H9 (cell line): ENCODE data around the gene WSB2. TPM values are rescaled to one million over a fixed set of nuclear protein-coding genes. Genes with fewer than 3 reads are reported as not detected.
"Not testable (repeated sequence)": the region's sequence is repeated elsewhere in the genome, so short reads cannot be mapped to it uniquely, and the experiment has no call there.

ENCODE experiments used
- DNase-seq: peaks from one replicate; pipeline ENCODE4 v3.0.0-alpha.2; 2017
- H2AFZ ChIP-seq: one replicate; pipeline ENCODE4 v1.6.1; 2013; ENCODE audit warnings: mild to moderate bottlenecking, low read length, control low read depth, moderate library complexity
- H2AK5ac ChIP-seq: 2 replicates; pipeline ENCODE4 v1.6.1; 2013; ENCODE audit warnings: low read length, control low read depth, mixed read lengths; ENCODE audit not compliant: insufficient read length
- H2BK120ac ChIP-seq: one replicate; pipeline ENCODE4 v1.6.1; 2013; ENCODE audit warnings: low read depth, mild to moderate bottlenecking, low read length, control low read depth, inconsistent platforms; ENCODE audit not compliant: poor library complexity, severe bottlenecking
- H2BK12ac ChIP-seq: 2 replicates; pipeline ENCODE4 v1.6.1; 2013; ENCODE audit warnings: low read length, control low read depth, mixed read lengths, low read depth; ENCODE audit not compliant: insufficient read length
- H2BK15ac ChIP-seq: 2 replicates; pipeline ENCODE4 v1.6.1; 2013; ENCODE audit warnings: low read depth, low read length, control low read depth
- H2BK20ac ChIP-seq: one replicate; pipeline ENCODE4 v1.6.1; 2013; ENCODE audit warnings: low read depth, mild to moderate bottlenecking, low read length, control low read depth, inconsistent platforms; ENCODE audit not compliant: poor library complexity, severe bottlenecking
- H2BK5ac ChIP-seq: 2 replicates; pipeline ENCODE4 v1.6.1; 2013; ENCODE audit warnings: low read length, control low read depth, mixed read lengths; ENCODE audit not compliant: insufficient read length
- H3K14ac ChIP-seq: 2 replicates; pipeline ENCODE4 v1.6.1; 2013; ENCODE audit warnings: low read length, control low read depth; ENCODE audit not compliant: insufficient read depth
- H3K18ac ChIP-seq: 2 replicates; pipeline ENCODE4 v1.6.1; 2013; ENCODE audit warnings: low read depth, mild to moderate bottlenecking, mixed read lengths, low read length, control low read depth; ENCODE audit not compliant: insufficient read length
- H3K23ac ChIP-seq: 2 replicates; pipeline ENCODE4 v1.6.1; 2013; ENCODE audit warnings: low read length, control low read depth, mixed read lengths, low read depth; ENCODE audit not compliant: insufficient read length
- H3K23me2 ChIP-seq: 2 replicates; pipeline ENCODE4 v1.6.1; 2013; ENCODE audit warnings: low read depth, mild to moderate bottlenecking, mixed read lengths, low read length, control low read depth; ENCODE audit not compliant: insufficient read length, poor library complexity, severe bottlenecking
- H3K27ac ChIP-seq: 2 replicates; pipeline ENCODE4 v1.5.1; 2013; ENCODE audit warnings: low read length, control low read depth, mixed read lengths, low read depth; ENCODE audit not compliant: insufficient read length
- H3K27me3 ChIP-seq: 2 replicates; pipeline ENCODE4 v1.6.1; 2013; ENCODE audit warnings: low read length, control low read depth, inconsistent platforms; ENCODE audit not compliant: insufficient read depth
- H3K4ac ChIP-seq: 2 replicates; pipeline ENCODE4 v1.6.1; 2013; ENCODE audit warnings: low read depth, mild to moderate bottlenecking, control low read depth, inconsistent platforms, low read length, moderate library complexity
- H3K4me1 ChIP-seq: 2 replicates; pipeline ENCODE4 v1.6.1; 2013; ENCODE audit warnings: low read length, control low read depth, inconsistent platforms; ENCODE audit not compliant: insufficient read depth
- H3K4me2 ChIP-seq: 2 replicates; pipeline ENCODE4 v1.6.1; 2013; ENCODE audit warnings: low read length, control low read depth, mixed read lengths; ENCODE audit not compliant: insufficient read length, insufficient read depth
- H3K56ac ChIP-seq: 2 replicates; pipeline ENCODE4 v1.6.1; 2013; ENCODE audit warnings: low read depth, mild to moderate bottlenecking, mixed read lengths, low read length, control low read depth; ENCODE audit not compliant: insufficient read length
- H3K79me1 ChIP-seq: 2 replicates; pipeline ENCODE4 v1.6.1; 2013; ENCODE audit warnings: low read depth, mild to moderate bottlenecking, moderate library complexity, low read length, control low read depth, inconsistent platforms; ENCODE audit not compliant: insufficient read depth, poor library complexity, severe bottlenecking
- H3K79me2 ChIP-seq: 2 replicates; pipeline ENCODE4 v1.6.1; 2013; ENCODE audit warnings: low read length, control low read depth, inconsistent platforms; ENCODE audit not compliant: insufficient read depth
- H3K9ac ChIP-seq: 2 replicates; pipeline ENCODE4 v1.6.1; 2013; ENCODE audit warnings: low read length, control low read depth, mixed read lengths; ENCODE audit not compliant: insufficient read length; ENCODE audit errors: extremely low read depth
- H3K9me3 ChIP-seq: one replicate; pipeline ENCODE4 v1.6.1; 2013; ENCODE audit warnings: low read depth, low read length, inconsistent platforms; ENCODE audit not compliant: control insufficient read depth
- H3T11ph ChIP-seq: one replicate; pipeline ENCODE4 v1.6.1; 2013; ENCODE audit warnings: mild to moderate bottlenecking, low read length, control low read depth, inconsistent platforms
- H4K20me1 ChIP-seq: one replicate; pipeline ENCODE4 v1.6.1; 2013; ENCODE audit not compliant: control insufficient read depth, insufficient read length, insufficient read depth
- H4K5ac ChIP-seq: 2 replicates; pipeline ENCODE4 v1.6.1; 2013; ENCODE audit warnings: low read depth, mild to moderate bottlenecking, mixed read lengths, low read length, control low read depth; ENCODE audit not compliant: insufficient read length
- H4K8ac ChIP-seq: replicated peaks from 2 replicates; pipeline ENCODE4 v1.6.1; 2013; ENCODE audit warnings: low read length, control low read depth, mixed read lengths, low read depth; ENCODE audit not compliant: insufficient read length
- H4K91ac ChIP-seq: 2 replicates; pipeline ENCODE4 v1.6.1; 2013; ENCODE audit warnings: low read depth, mild to moderate bottlenecking, moderate library complexity, mixed read lengths, low read length, control low read depth; ENCODE audit not compliant: insufficient read length
- H3K27ac Mint-ChIP-seq, 3 experiments: 2 replicates in 2 of 3; 3 replicates in 1 of 3; pipeline ENCODE4 v1.8.0; 2020 to 2021; ENCODE audit warnings: mixed read lengths in 3 of 3, mild to moderate bottlenecking in 1 of 3, moderate library complexity in 1 of 3
- H3K27me3 Mint-ChIP-seq: 2 replicates; pipeline ENCODE4 v1.8.0; 2021; ENCODE audit warnings: low read depth, mild to moderate bottlenecking, moderate library complexity, mixed read lengths
- H3K36me3 Mint-ChIP-seq, 3 experiments: 2 replicates in 2 of 3; 3 replicates in 1 of 3; pipeline ENCODE4 v1.8.0; 2020 to 2021; ENCODE audit warnings: low read depth in 3 of 3, mixed read lengths in 3 of 3; ENCODE audit not compliant: insufficient read depth in 1 of 3
- H3K4me1 Mint-ChIP-seq, 2 experiments: 2 replicates each; pipeline ENCODE4 v1.8.0; 2020; ENCODE audit warnings: mixed read lengths in 2 of 2
- H3K4me3 Mint-ChIP-seq, 2 experiments: 2 replicates in 1 of 2; 3 replicates in 1 of 2; pipeline ENCODE4 v1.8.0; 2020 to 2021; ENCODE audit warnings: mild to moderate bottlenecking in 2 of 2, mixed read lengths in 2 of 2, moderate library complexity in 1 of 2
- H3K9me3 Mint-ChIP-seq, 2 experiments: 2 replicates in 1 of 2; 3 replicates in 1 of 2; pipeline ENCODE4 v1.8.0; 2020; ENCODE audit warnings: mild to moderate bottlenecking in 2 of 2, mixed read lengths in 2 of 2, moderate library complexity in 1 of 2
- CTCF ChIP-seq: fragments of 200-600 bp; sonication (generic); conservative IDR thresholded peaks from 3 replicates; pipeline ENCODE4 v1.8.0; 2021; ENCODE audit warnings: antibody characterized with exemption, mild to moderate bottlenecking
- WGBS: extraction: QIAGEN DNeasy Blood & Tissue Kit; methylation state at CpG from one replicate; pipeline ENCODE4 v1.1.7; 2013; ENCODE audit warnings: missing lambda C conversion rate, low lambda C conversion rate, mixed read lengths; ENCODE audit not compliant: insufficient read length; ENCODE audit errors: extremely low coverage; 5-methylcytosine and 5-hydroxymethylcytosine counted together
- total RNA-seq: library from RNA; stranded (reverse); gene quantifications from 2 replicates; pipeline ENCODE4 v1.2.1, GENCODE V29; 2021

The WSB2 gene
- total RNA-seq, 1 experiment from 2014 or later: 58.6 TPM

- H3K9ac ChIP-seq: peak overlapping the region; percentile 39
- H3K18ac ChIP-seq: no peak overlapping the region
- Mint-ChIP-seq H3K27me3 (no peaks in the 10 kb centered on the region), H3K4me3 (no peak overlapping the region), H3K27ac (no peak overlapping the region), H3K36me3 (peaks cover 59 to 88% (median 79%) of the 10 kb centered on the region in 3 experiments; a peak in 6 of 7 replicates), H3K4me1 (peaks cover 5 to 7% of the 10 kb centered on the region in 2 experiments), H3K9me3 (no peaks in the 10 kb centered on the region)
- no peaks in the 10 kb centered on the region for H3K4me1 ChIP-seq
- no peak for DNase-seq
- H3T11ph ChIP-seq: no peak overlapping the region
- no peak overlapping the region for H2BK5ac ChIP-seq
- no peak overlapping the region for H3K4me2 ChIP-seq
- no CpG with 5 or more reads among the region's 3 CpGs for WGBS
- no peak overlapping the region for H2BK120ac ChIP-seq
- no peak overlapping the region for H3K4ac ChIP-seq
- H3K23ac ChIP-seq: no peak overlapping the region
- no peak overlapping the region for H3K27ac ChIP-seq
- H3K23me2 ChIP-seq: no peaks in the 10 kb centered on the region
- no peak overlapping the region for H2AFZ ChIP-seq
- no peak overlapping the region for H3K14ac ChIP-seq
- no peak overlapping the region for H2AK5ac ChIP-seq
- H3K56ac ChIP-seq: no peak overlapping the region
- no peaks in the 10 kb centered on the region for H3K79me2 ChIP-seq
- no peak overlapping the region for H2BK20ac ChIP-seq
- TF ChIP-seq CTCF: no peak
- no peak overlapping the region for H4K8ac ChIP-seq
- H4K20me1 ChIP-seq: no peaks in the 10 kb centered on the region
- peaks cover 5% of the 10 kb centered on the region for H3K79me1 ChIP-seq
- no peak overlapping the region for H4K91ac ChIP-seq
- no peak overlapping the region for H2BK12ac ChIP-seq
- no peak overlapping the region for H4K5ac ChIP-seq
- no peaks in the 10 kb centered on the region for H3K27me3 ChIP-seq
- no peak overlapping the region for H2BK15ac ChIP-seq
- H3K9me3 ChIP-seq: no peaks in the 10 kb centered on the region
Observed at GRCh38 chr12:118022728-118023109, 38.3 kb downstream of the WSB2 start.

DNA sequence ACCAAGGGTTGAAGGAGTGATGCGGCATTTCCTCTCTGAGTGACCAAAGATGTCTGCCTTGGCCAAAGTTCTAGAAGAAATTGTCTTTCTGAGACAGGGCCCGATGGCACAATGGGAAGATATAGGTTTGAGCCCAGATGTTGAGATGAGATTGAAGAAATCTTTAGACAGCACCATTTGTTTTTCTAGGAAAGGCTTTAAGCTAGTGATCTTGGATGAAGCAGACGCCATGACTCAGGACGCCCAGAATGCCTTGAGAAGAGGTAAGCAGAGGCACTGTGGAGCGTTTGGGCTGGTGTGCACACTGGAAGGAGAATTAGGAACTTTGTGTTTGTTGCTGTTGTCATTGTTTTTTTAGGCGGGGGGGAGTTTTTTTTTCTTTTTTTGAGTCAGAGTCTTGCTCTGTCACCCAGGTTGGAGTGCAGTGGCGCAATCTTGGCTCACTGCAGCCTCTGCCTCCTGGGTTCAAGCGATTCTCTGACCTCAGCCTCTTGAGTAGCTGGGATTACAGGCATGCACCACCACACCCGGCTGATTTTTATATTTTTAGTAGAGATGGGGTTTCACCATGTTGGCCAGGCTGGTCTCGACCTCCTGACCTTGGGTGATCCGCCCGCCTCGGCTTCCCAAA, 38.8 kb downstream of the WSB2 start:
- no CpG with 5 or more reads among the region's 13 CpGs for WGBS
- not testable (repeated sequence) for H2BK120ac ChIP-seq, H4K5ac ChIP-seq, H3K79me2 ChIP-seq, H3K27me3 Mint-ChIP-seq, H2BK20ac ChIP-seq, H2BK15ac ChIP-seq, H2AK5ac ChIP-seq, H3K4ac ChIP-seq, H4K20me1 ChIP-seq, DNase-seq, H3K9ac ChIP-seq, H3K79me1 ChIP-seq, H3K4me1 Mint-ChIP-seq, H3K56ac ChIP-seq, H3K27ac ChIP-seq, H3K14ac ChIP-seq, H3K9me3 Mint-ChIP-seq, H3K23me2 ChIP-seq, H3K4me2 ChIP-seq, H4K91ac ChIP-seq, H3K23ac ChIP-seq, H2BK12ac ChIP-seq, H3T11ph ChIP-seq, H3K4me1 ChIP-seq, H3K4me3 Mint-ChIP-seq, H3K9me3 ChIP-seq, H4K8ac ChIP-seq, H3K27me3 ChIP-seq, H2BK5ac ChIP-seq, H3K18ac ChIP-seq, H2AFZ ChIP-seq
- peak overlapping the region in 2 of 3 experiments; percentile 81 to 85; a peak in 3 of 7 replicates for H3K27ac Mint-ChIP-seq
- peaks cover 56 to 83% (median 74%) of the 10 kb centered on the region in 3 experiments; a peak in 6 of 7 replicates for H3K36me3 Mint-ChIP-seq
